Medulla oblongata (tissue), 1 donor: ENCODE results near the gene NYNRIN.

Source experiments
- DNase-seq: peaks from one replicate; pipeline ENCODE4 v3.0.0-alpha.2; 2015; ENCODE audit errors: extremely low spot score

The NYNRIN gene

GRCh38 chr14:24456980-24457379, 58.2 kb downstream of the NYNRIN start:
- no peak for DNase-seq

DNA sequence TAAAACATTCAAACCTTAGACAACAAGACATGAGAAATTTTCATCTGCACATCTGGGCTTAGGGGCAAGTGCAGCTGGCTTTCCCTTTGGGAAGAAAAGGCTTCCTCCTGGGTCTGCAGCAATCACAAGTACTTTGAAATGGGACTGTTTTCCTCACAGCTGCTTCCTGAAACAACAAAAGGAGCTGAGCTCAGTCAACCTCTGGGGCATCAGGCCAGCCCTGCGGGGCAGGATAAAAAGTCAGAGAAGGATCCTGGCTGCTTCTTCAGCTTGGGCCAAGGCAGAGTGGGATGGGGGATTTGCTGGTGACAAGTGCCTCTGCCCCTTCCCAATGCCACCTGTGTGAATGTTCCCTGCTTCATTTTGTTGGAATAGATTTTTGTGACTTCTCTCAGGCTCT, 59.9 kb downstream of the NYNRIN start:
- no peak for DNase-seq

- DNase-seq, result no peak
Observed at GRCh38 chr14:24459331-24459730, 60.5 kb downstream of the NYNRIN start.

- no peak for DNase-seq
Observed at GRCh38 chr14:24461336-24461735, 62.5 kb downstream of the NYNRIN start.

DNA sequence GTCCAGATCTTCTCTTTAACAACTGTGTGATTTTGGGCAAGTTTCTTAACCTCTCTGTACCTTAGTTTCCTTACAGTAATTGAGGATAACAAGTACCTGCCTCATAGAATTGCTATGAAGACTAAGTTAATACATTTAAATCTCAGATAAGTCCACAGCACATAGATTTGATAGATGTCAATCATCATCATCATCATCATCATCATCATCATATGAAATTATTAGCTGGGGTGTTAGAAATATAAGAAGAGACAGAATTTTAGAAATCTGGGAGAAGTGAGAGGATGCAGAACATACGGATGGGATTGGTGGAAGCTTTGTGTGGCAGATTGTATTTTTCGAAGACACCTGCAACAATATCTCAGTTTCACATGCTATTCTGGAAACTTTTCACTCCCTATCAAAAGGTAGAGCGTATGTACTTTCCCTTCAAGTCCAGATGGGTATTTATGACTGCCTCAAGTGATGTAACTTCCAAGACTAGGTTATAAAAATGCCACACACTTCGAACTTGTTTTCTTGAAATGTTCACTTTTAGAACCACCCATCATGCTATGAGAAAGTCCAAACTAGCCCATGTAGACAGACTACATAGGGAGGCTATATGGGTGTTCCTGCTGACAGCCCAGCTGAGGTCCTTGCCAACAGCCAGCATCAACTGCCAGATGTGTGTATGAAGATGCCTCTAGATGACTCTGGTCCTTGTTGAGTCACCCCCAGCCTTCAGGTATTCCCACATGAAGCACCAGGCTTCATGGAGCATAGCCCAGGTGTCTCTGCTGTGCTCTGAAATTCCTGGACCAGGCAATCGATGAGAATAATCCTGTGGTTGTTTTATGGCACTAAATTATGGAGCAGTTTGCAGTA, 64.4 kb downstream of the NYNRIN start:
- no peak for DNase-seq

DNA sequence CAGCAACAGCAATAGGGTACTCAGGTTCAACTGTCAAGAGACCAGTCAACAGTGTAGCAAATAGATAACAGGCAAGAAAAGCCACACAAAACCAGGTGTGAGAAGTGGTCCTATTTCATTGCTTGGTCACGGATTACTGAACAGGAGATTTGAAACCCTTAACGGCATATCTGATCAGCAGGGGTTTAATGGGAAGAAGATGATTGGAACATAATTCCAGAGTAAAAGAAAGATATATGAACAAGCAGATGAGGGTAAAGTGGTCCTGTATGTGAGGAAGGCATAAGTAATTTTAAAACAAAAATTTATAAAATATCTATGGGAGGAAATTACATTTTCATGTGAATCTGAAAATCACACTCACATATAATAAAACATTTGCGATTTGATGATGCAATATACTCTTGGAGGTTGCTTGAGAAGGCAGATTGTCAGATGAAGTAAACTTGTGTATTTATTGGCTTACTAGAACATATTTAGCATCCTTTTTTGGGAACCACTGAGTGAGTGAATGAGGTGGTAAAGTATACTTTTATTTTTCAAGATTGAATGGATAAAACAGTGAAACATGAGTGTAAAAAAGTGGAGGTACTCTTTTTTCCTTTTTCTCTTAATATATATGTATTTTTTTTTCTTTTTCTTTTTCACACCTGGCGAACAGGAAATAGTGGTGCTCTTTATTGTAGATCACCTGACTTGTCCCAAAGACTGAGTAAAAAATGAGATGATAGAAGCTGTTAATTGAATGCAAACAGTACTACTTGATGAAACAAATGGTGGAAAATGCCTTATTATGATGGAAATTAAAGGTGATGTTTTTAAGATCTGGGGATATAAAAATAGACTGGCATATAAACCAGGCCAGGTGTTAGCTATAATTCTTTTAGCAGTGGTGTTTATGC, 65.3 kb downstream of the NYNRIN start:
- no peak for DNase-seq

DNA sequence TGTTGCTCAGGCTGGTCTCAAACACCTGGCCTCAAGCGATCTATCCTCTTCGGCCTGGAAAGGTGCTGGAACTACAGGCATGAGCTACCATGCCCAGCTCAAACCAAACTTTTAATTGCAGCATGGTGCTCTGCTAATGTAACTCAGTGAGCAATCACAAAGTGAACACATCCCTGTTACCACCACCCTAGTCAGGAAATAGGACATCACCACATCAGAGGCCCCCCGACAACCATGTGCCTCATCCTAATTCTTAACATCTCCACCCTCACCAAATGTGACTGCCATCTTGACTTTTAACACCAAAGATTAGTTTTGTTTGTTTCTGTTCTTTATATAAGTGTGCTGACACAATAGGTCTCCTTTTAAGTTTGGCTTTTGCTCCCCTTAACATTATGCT, 66.6 kb downstream of the NYNRIN start:
- DNase-seq, result no peak

DNA sequence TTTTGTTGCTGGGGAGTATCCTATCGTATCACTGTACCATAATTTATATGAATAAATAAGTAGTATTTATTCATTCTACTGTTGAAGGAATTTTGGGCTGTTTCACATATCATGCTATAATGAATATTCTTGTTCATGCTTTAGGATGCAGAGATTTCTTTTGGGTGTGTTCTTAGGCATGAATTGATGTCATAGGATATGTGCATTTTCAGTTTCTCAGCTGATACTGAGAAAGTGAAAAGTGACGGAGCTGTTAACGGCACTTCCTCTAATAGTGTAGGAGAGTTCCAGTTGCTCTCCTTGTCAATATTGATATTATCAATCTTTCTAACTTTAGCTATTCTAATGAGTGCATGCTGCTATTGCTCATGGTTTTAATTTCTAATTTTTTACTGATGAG, 67.0 kb downstream of the NYNRIN start:
- DNase-seq, result no peak
